ENCODE results near the gene SPTBN4. TPM values are rescaled to one million over a fixed set of nuclear protein-coding genes. Genes with fewer than 3 reads are reported as not detected.
A peak's percentile ranks its signal among the peaks of the same experiment; 100 is the strongest.

Gene SPTBN4
- total RNA-seq, 5 donors from 2014 or later (not counting 1 experiment from before 2014, with no cell fraction given): 0.37 to 1.2 (median 0.66) TPM

GRCh38 chr19:40578442-40578908 lies 111.7 kb downstream of the SPTBN4 start:
- Mint-ChIP-seq H3K27ac (peak overlapping the region in 1 of 2 donors; percentile 39), H3K9me3 (no peaks in the 10 kb centered on the region), H3K4me3 (peak overlapping the region; percentile 81 to 85 (median 82)), H3K4me1 (peaks cover 20 to 24% (median 23%) of the 10 kb centered on the region in 3 donors), H3K27me3 (no peaks in the 10 kb centered on the region), H3K36me3 (peaks cover 25% of the 10 kb centered on the region)
- POLR2A ChIA-PET: interaction anchor here in 1 of 2 donors (0.6 kb wide), 1 partner anchor 25 kb away, joined by 3 read pairs; no protein-coding TSS in a partner anchor
- peaks cover 0 to 26% of the 10 kb centered on the region in 2 experiments for H3K4me1 ChIP-seq (ENCODE audit: control insufficient read depth in 1 of 2, extremely low read depth in 1 of 2, insufficient read depth in 2 of 2, low read length in 2 of 2)
- 92% methylated on average over 12 of the region's 12 CpGs for WGBS (ENCODE audit: insufficient coverage)
- CTCF ChIA-PET: interaction anchor here in 1 of 2 donors (0.9 kb wide), 1 partner anchor 25 kb away, joined by 3 read pairs; no protein-coding TSS in a partner anchor
- H3K4me3 ChIP-seq (ENCODE audit: control insufficient read depth in 1 of 2, extremely low read depth in 1 of 2, low read length in 1 of 2): no peak overlapping the region
- H3K36me3 ChIP-seq (ENCODE audit: control insufficient read depth in 2 of 2, extremely low read depth in 1 of 2, insufficient read depth in 1 of 2, low read length in 1 of 2): peaks cover 8 to 40% of the 10 kb centered on the region in 2 donors
- H3K9me3 ChIP-seq: no peaks in the 10 kb centered on the region
- DNase-seq (peak in 2 of 35 experiments; percentile 15 to 26), ATAC-seq (replicated peaks in 1 of 4) (no peak)
- no peaks in the 10 kb centered on the region for H3K27me3 ChIP-seq (replicated peaks in 1 of 2; ENCODE audit: control insufficient read depth in 2 of 2, extremely low read depth in 1 of 2, insufficient read depth in 2 of 2, low read length in 1 of 2)
- H3K27ac ChIP-seq (ENCODE audit: low read length): no peak overlapping the region

- H3K27me3 ChIP-seq (replicated peaks in 1 of 2; ENCODE audit: control insufficient read depth in 2 of 2, extremely low read depth in 1 of 2, insufficient read depth in 2 of 2, low read length in 1 of 2): no peaks in the 10 kb centered on the region
- ChIA-PET POLR2A (no interaction called here), CTCF (no interaction called here)
- Mint-ChIP-seq H3K4me1 (peaks cover 20 to 23% (median 21%) of the 10 kb centered on the region in 3 donors), H3K27me3 (no peaks in the 10 kb centered on the region), H3K36me3 (peaks cover 41% of the 10 kb centered on the region), H3K4me3 (no peak overlapping the region), H3K27ac (no peak overlapping the region), H3K9me3 (no peaks in the 10 kb centered on the region)
- peaks cover 8 to 54% of the 10 kb centered on the region in 2 donors for H3K36me3 ChIP-seq (ENCODE audit: control insufficient read depth in 2 of 2, extremely low read depth in 1 of 2, insufficient read depth in 1 of 2, low read length in 1 of 2)
- peaks cover 0 to 24% of the 10 kb centered on the region in 2 experiments for H3K4me1 ChIP-seq (ENCODE audit: control insufficient read depth in 1 of 2, extremely low read depth in 1 of 2, insufficient read depth in 2 of 2, low read length in 2 of 2)
- H3K4me3 ChIP-seq (ENCODE audit: control insufficient read depth in 1 of 2, extremely low read depth in 1 of 2, low read length in 1 of 2): no peak overlapping the region
- DNase-seq (no peak), ATAC-seq (replicated peaks in 1 of 4) (no peak)
- H3K27ac ChIP-seq (ENCODE audit: low read length): no peak overlapping the region
- H3K9me3 ChIP-seq: no peaks in the 10 kb centered on the region
- WGBS (ENCODE audit: insufficient coverage): 93% methylated on average over 8 of the region's 13 CpGs
Observed at GRCh38 chr19:40580619-40581018, 113.8 kb downstream of the SPTBN4 start.

- peaks cover 14 to 23% (median 18%) of the 10 kb centered on the region in 3 donors for H3K4me1 Mint-ChIP-seq
- H3K27ac ChIP-seq (ENCODE audit: low read length): no peak overlapping the region
- H3K27ac Mint-ChIP-seq: no peak overlapping the region
- 96% methylated on average over 5 of the region's 5 CpGs for WGBS (ENCODE audit: insufficient coverage)
- H3K27me3 Mint-ChIP-seq: no peaks in the 10 kb centered on the region
- H3K27me3 ChIP-seq (replicated peaks in 1 of 2; ENCODE audit: control insufficient read depth in 2 of 2, extremely low read depth in 1 of 2, insufficient read depth in 2 of 2, low read length in 1 of 2): no peaks in the 10 kb centered on the region
- CTCF ChIA-PET: interaction anchor here in 1 of 2 donors (1.0 kb wide), 1 partner anchor 53 kb away, joined by 6 read pairs; no protein-coding TSS in a partner anchor
- no peaks in the 10 kb centered on the region for H3K9me3 Mint-ChIP-seq
- H3K36me3 Mint-ChIP-seq: peaks cover 50% of the 10 kb centered on the region
- no peak overlapping the region for H3K4me3 Mint-ChIP-seq
- H3K4me1 ChIP-seq (ENCODE audit: control insufficient read depth in 1 of 2, extremely low read depth in 1 of 2, insufficient read depth in 2 of 2, low read length in 2 of 2): peaks cover 0 to 17% of the 10 kb centered on the region in 2 experiments
- ATAC-seq (replicated peaks in 1 of 4) (no peak), DNase-seq (no peak)
- POLR2A ChIA-PET: no interaction called here
- H3K4me3 ChIP-seq (ENCODE audit: control insufficient read depth in 1 of 2, extremely low read depth in 1 of 2, low read length in 1 of 2): no peak overlapping the region
- H3K36me3 ChIP-seq (ENCODE audit: control insufficient read depth in 2 of 2, extremely low read depth in 1 of 2, insufficient read depth in 1 of 2, low read length in 1 of 2): peaks cover 8 to 61% of the 10 kb centered on the region in 2 donors
- no peaks in the 10 kb centered on the region for H3K9me3 ChIP-seq
Observed at GRCh38 chr19:40581531-40581930, 114.7 kb downstream of the SPTBN4 start.

GRCh38 chr19:40582467-40582866 lies 115.7 kb downstream of the SPTBN4 start:
- Histone ChIP-seq H3K36me3 (ENCODE audit: control insufficient read depth in 2 of 2, extremely low read depth in 1 of 2, insufficient read depth in 1 of 2, low read length in 1 of 2) (peaks cover 8 to 71% of the 10 kb centered on the region in 2 donors), H3K4me1 (ENCODE audit: control insufficient read depth in 1 of 2, extremely low read depth in 1 of 2, insufficient read depth in 2 of 2, low read length in 2 of 2) (peaks cover 0 to 13% of the 10 kb centered on the region in 2 experiments), H3K27ac (ENCODE audit: low read length) (no peak overlapping the region), H3K4me3 (ENCODE audit: control insufficient read depth in 1 of 2, extremely low read depth in 1 of 2, low read length in 1 of 2) (no peak overlapping the region), H3K9me3 (no peaks in the 10 kb centered on the region), H3K27me3 (replicated peaks in 1 of 2; ENCODE audit: control insufficient read depth in 2 of 2, extremely low read depth in 1 of 2, insufficient read depth in 2 of 2, low read length in 1 of 2) (no peaks in the 10 kb centered on the region)
- no peak for DNase-seq
- Mint-ChIP-seq H3K9me3 (no peaks in the 10 kb centered on the region), H3K36me3 (peaks cover 56% of the 10 kb centered on the region), H3K27ac (peak overlapping the region in 1 of 2 donors; percentile 25), H3K4me1 (peaks cover 14 to 20% (median 15%) of the 10 kb centered on the region in 3 donors), H3K27me3 (no peaks in the 10 kb centered on the region), H3K4me3 (no peak overlapping the region)
- POLR2A ChIA-PET: no interaction called here
- CTCF ChIA-PET: no interaction called here
- ATAC-seq (replicated peaks in 1 of 4): no peak
- 100% methylated on average over 1 of the region's 2 CpGs for WGBS (ENCODE audit: insufficient coverage)

- ChIA-PET CTCF (no interaction called here), POLR2A (interaction anchor here in 1 of 2 donors (0.5 kb wide), 1 partner anchor 52 kb away, joined by 5 read pairs; no protein-coding TSS in a partner anchor)
- peaks cover 0 to 5% of the 10 kb centered on the region in 2 experiments for H3K4me1 ChIP-seq (ENCODE audit: control insufficient read depth in 1 of 2, extremely low read depth in 1 of 2, insufficient read depth in 2 of 2, low read length in 2 of 2)
- Mint-ChIP-seq H3K36me3 (peaks cover 58% of the 10 kb centered on the region), H3K4me1 (peaks cover 5 to 11% (median 7%) of the 10 kb centered on the region in 3 donors), H3K9me3 (no peaks in the 10 kb centered on the region), H3K27me3 (no peaks in the 10 kb centered on the region), H3K4me3 (no peak overlapping the region), H3K27ac (no peak overlapping the region)
- no peaks in the 10 kb centered on the region for H3K27me3 ChIP-seq (replicated peaks in 1 of 2; ENCODE audit: control insufficient read depth in 2 of 2, extremely low read depth in 1 of 2, insufficient read depth in 2 of 2, low read length in 1 of 2)
- ATAC-seq (replicated peaks in 1 of 4) (no peak), DNase-seq (no peak)
- 91% methylated on average over 5 of the region's 14 CpGs for WGBS (ENCODE audit: insufficient coverage)
- no peaks in the 10 kb centered on the region for H3K9me3 ChIP-seq
- peaks cover 8 to 72% of the 10 kb centered on the region in 2 donors for H3K36me3 ChIP-seq (ENCODE audit: control insufficient read depth in 2 of 2, extremely low read depth in 1 of 2, insufficient read depth in 1 of 2, low read length in 1 of 2)
- no peak overlapping the region for H3K4me3 ChIP-seq (ENCODE audit: control insufficient read depth in 1 of 2, extremely low read depth in 1 of 2, low read length in 1 of 2)
- H3K27ac ChIP-seq (ENCODE audit: low read length): no peak overlapping the region
Observed at GRCh38 chr19:40583283-40583682, 116.5 kb downstream of the SPTBN4 start.

GRCh38 chr19:40584007-40584406 lies 117.2 kb downstream of the SPTBN4 start:
- Mint-ChIP-seq H3K27me3 (no peaks in the 10 kb centered on the region), H3K27ac (no peak overlapping the region), H3K4me3 (no peak overlapping the region), H3K9me3 (no peaks in the 10 kb centered on the region), H3K36me3 (peaks cover 55% of the 10 kb centered on the region), H3K4me1 (peaks cover 0 to 6% (median 2%) of the 10 kb centered on the region in 3 donors)
- no peaks in the 10 kb centered on the region for H3K27me3 ChIP-seq (replicated peaks in 1 of 2; ENCODE audit: control insufficient read depth in 2 of 2, extremely low read depth in 1 of 2, insufficient read depth in 2 of 2, low read length in 1 of 2)
- peaks cover 12 to 79% of the 10 kb centered on the region in 2 donors for H3K36me3 ChIP-seq (ENCODE audit: control insufficient read depth in 2 of 2, extremely low read depth in 1 of 2, insufficient read depth in 1 of 2, low read length in 1 of 2)
- H3K4me3 ChIP-seq (ENCODE audit: control insufficient read depth in 1 of 2, extremely low read depth in 1 of 2, low read length in 1 of 2): no peak overlapping the region
- no peak for DNase-seq
- H3K4me1 ChIP-seq (ENCODE audit: control insufficient read depth in 1 of 2, extremely low read depth in 1 of 2, insufficient read depth in 2 of 2, low read length in 2 of 2): no peaks in the 10 kb centered on the region
- no peak overlapping the region for H3K27ac ChIP-seq (ENCODE audit: low read length)
- POLR2A ChIA-PET: no interaction called here
- CTCF ChIA-PET: no interaction called here
- WGBS (ENCODE audit: insufficient coverage): no CpG with 5 or more reads among the region's 5 CpGs
- ATAC-seq (replicated peaks in 1 of 4): no peak
- no peaks in the 10 kb centered on the region for H3K9me3 ChIP-seq

All from T-cell (primary cell).